Right renal cortex interstitium (tissue), 3 donors: ENCODE results near the gene CRACR2B. TPM values are rescaled to one million over a fixed set of nuclear protein-coding genes. Genes with fewer than 3 reads are reported as not detected.

Experiments used
- DNase-seq, 3 donors: peaks; one replicate each; pipeline ENCODE4 v3.0.0-alpha.2; 2013; ENCODE audit warnings: low read depth in 3 of 3, low spot score in 2 of 3
- polyA plus RNA-seq, 3 donors: library from polyadenylated mRNA; unstranded; fragments of 120-200 nt; gene quantifications; one replicate each; pipeline ENCODE4 v1.2.1, GENCODE V29; 2013; ENCODE audit not compliant: insufficient read length in 3 of 3

The CRACR2B gene
- polyA plus RNA-seq, 3 donors: 9.1 to 12.0 (median 9.7) TPM

GRCh38 chr11:794766-795633, 32.7 kb upstream of the CRACR2B start:
- DNase-seq: no peak

- DNase-seq: no peak
Observed at GRCh38 chr11:795634-796564, 31.8 kb upstream of the CRACR2B start.

GRCh38 chr11:796565-797295, 31.0 kb upstream of the CRACR2B start:
- no peak for DNase-seq

GRCh38 chr11:797296-798092, 30.2 kb upstream of the CRACR2B start:
- DNase-seq: peak in 1 of 3 donors; percentile 70

GRCh38 chr11:798093-798713, 29.5 kb upstream of the CRACR2B start, which contains the start of gene SLC25A22:
SLC25A22 (minus strand) TSS chr11:798281; CDS start chr11:795006, 3,275 bp downstream.
- DNase-seq: no peak

- DNase-seq: no peak
Observed at GRCh38 chr11:799641-800316, 27.9 kb upstream of the CRACR2B start.

GRCh38 chr11:800473-800872, 27.2 kb upstream of the CRACR2B start:
- DNase-seq: no peak

- no peak for DNase-seq
Observed at GRCh38 chr11:801097-801780, 26.5 kb upstream of the CRACR2B start.

- DNase-seq: no peak
Observed at GRCh38 chr11:802018-802617, 25.6 kb upstream of the CRACR2B start.

- no peak for DNase-seq
Observed at GRCh38 chr11:802693-803466, 24.8 kb upstream of the CRACR2B start.

GRCh38 chr11:803467-803742, 24.3 kb upstream of the CRACR2B start:
- no peak for DNase-seq

GRCh38 chr11:803770-804598, 23.7 kb upstream of the CRACR2B start:
- no peak for DNase-seq

- no peak for DNase-seq
Observed at GRCh38 chr11:804599-804964, 23.1 kb upstream of the CRACR2B start.

GRCh38 chr11:808427-809286, 19.1 kb upstream of the CRACR2B start:
- no peak for DNase-seq

GRCh38 chr11:809287-810039, 18.3 kb upstream of the CRACR2B start, which contains the start of gene RPLP2:
RPLP2 (plus strand) TSS chr11:809967; CDS start chr11:810235, 268 bp downstream.
- peak; percentile 94 to 98 (median 96) for DNase-seq
